GM19463 (cell line): Measurements from ENCODE around the gene PHETA1.
A peak's percentile ranks its signal among the peaks of the same experiment; 100 is the strongest.
"Not testable (repeated sequence)": the region's sequence is repeated elsewhere in the genome, so short reads cannot be mapped to it uniquely, and the experiment has no call there.

Experiments
- ATAC-seq: cut with Tn5 transposase; IDR thresholded peaks from one replicate; pipeline ENCODE4 v1.9.1; 2021; ENCODE audit warnings: mild to moderate bottlenecking, moderate library complexity; ENCODE audit not compliant: unreplicated experiment

Gene PHETA1

GRCh38 chr12:111405859-111406473 is 37.1 kb upstream of the PHETA1 start, which contains the start of gene SH2B3:
Gene SH2B3, plus strand, starts transcription at chr12:111405923. Its CDS starts 12,223 bp downstream, at chr12:111418146.
- peak; percentile 3 for ATAC-seq

GRCh38 chr12:111405149-111405858 is 36.4 kb upstream of the PHETA1 start:
- peak; percentile 51 for ATAC-seq

GRCh38 chr12:111404362-111405148 is 35.7 kb upstream of the PHETA1 start:
- no peak for ATAC-seq

- not testable (repeated sequence) for ATAC-seq
Observed at GRCh38 chr12:111402490-111402824, 33.6 kb upstream of the PHETA1 start.

GRCh38 chr12:111401167-111401605 is 32.3 kb upstream of the PHETA1 start:
- ATAC-seq, result no peak

GRCh38 chr12:111399741-111400404 is 31.0 kb upstream of the PHETA1 start:
- not testable (repeated sequence) for ATAC-seq

- no peak for ATAC-seq
Observed at GRCh38 chr12:111398530-111398929, 29.6 kb upstream of the PHETA1 start.

- peak; percentile 67 for ATAC-seq
Observed at GRCh38 chr12:111396726-111397445, 28.0 kb upstream of the PHETA1 start.

- not testable (repeated sequence) for ATAC-seq
Observed at GRCh38 chr12:111396271-111396670, 27.4 kb upstream of the PHETA1 start.

GRCh38 chr12:111395336-111396187 is 26.7 kb upstream of the PHETA1 start:
- ATAC-seq, result no peak

- no peak for ATAC-seq
Observed at GRCh38 chr12:111394480-111394879, 25.6 kb upstream of the PHETA1 start.

GRCh38 chr12:111393700-111394300 is 24.9 kb upstream of the PHETA1 start:
- ATAC-seq, result no peak

GRCh38 chr12:111390910-111391309 is 22.0 kb upstream of the PHETA1 start:
- no peak for ATAC-seq

- no peak for ATAC-seq
Observed at GRCh38 chr12:111389635-111390034, 20.7 kb upstream of the PHETA1 start.

GRCh38 chr12:111387747-111388323 is 18.9 kb upstream of the PHETA1 start:
- ATAC-seq, result no peak

GRCh38 chr12:111386885-111387284 is 18.0 kb upstream of the PHETA1 start:
- ATAC-seq, result no peak

GRCh38 chr12:111384596-111384995 is 15.7 kb upstream of the PHETA1 start:
- no peak for ATAC-seq

- ATAC-seq, result no peak
Observed at GRCh38 chr12:111379942-111380554, 11.2 kb upstream of the PHETA1 start.
